Activated naive CD8-positive, alpha-beta T cell treated with anti-CD3 and anti-CD28 coated beads, Interleukin-2, amount 50 U/mL, for 24 hours (primary cell): ENCODE data around the gene ISLR.
"Not testable (repeated sequence)": the region's sequence is repeated elsewhere in the genome, so short reads cannot be mapped to it uniquely, and the experiment has no call there.

Experiments
- ATAC-seq: fragments of 150-1000 bp; cut with Tn5 transposase; one replicate; pipeline ENCODE4 v1.10.0; 2021
- DNase-seq: peaks from one replicate; pipeline ENCODE4 v3.0.0; 2021
- H3K27ac Mint-ChIP-seq: one replicate; pipeline ENCODE4 v1.8.0; 2021; ENCODE audit warnings: mild to moderate bottlenecking, mixed read lengths
- H3K27me3 Mint-ChIP-seq: one replicate; pipeline ENCODE4 v1.8.0; 2021; ENCODE audit warnings: mixed read lengths
- H3K36me3 Mint-ChIP-seq: one replicate; pipeline ENCODE4 v1.8.0; 2021; ENCODE audit warnings: low read depth, mixed read lengths
- H3K4me1 Mint-ChIP-seq: one replicate; pipeline ENCODE4 v1.8.0; 2021; ENCODE audit warnings: mixed read lengths
- H3K4me3 Mint-ChIP-seq: one replicate; pipeline ENCODE4 v1.8.0; 2021; ENCODE audit warnings: mild to moderate bottlenecking, moderate library complexity, mixed read lengths
- H3K9me3 Mint-ChIP-seq: one replicate; pipeline ENCODE4 v1.8.0; 2021; ENCODE audit warnings: mixed read lengths

The ISLR gene

DNA sequence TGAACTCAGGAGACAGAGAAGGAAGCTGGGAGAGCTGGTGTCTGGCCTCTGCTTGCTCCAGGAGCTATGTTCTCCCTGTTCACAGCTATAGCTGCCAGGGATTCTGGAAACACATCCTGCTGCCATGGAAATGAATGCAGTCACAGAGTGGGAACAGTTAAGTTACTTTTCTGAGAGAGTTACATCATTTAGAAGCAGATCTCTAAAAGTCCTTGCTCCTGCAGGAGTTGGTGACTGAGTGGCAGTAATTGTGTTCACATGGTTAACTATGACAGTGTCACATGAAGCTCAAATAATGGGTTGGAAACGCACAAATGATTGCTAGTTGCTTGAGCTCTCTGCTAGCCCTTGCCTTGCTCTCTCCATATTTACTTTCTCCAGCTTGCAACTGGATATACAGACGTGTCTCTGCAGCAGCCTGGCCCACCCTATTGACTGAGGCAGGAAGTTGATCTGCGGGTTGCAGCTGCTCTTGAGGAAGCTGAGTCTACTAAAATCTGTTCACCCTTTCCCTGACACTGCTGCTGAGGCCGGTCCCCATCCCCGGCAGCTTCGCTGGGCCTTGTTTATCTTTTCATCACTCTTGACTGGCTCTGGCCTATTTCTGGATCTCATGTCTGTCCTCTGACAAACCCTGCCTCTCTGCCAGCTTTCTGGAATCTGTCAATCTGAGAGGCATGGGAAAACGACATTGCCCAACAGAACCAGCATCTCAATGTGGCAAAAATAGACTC is 16.7 kb upstream of the ISLR start:
- no peak for DNase-seq
- peaks cover 28% of the 10 kb centered on the region for H3K4me1 Mint-ChIP-seq
- no peak overlapping the region for H3K27ac Mint-ChIP-seq
- no peaks in the 10 kb centered on the region for H3K9me3 Mint-ChIP-seq
- no peak overlapping the region for H3K4me3 Mint-ChIP-seq
- peaks cover 20% of the 10 kb centered on the region for H3K27me3 Mint-ChIP-seq
- no peaks in the 10 kb centered on the region for H3K36me3 Mint-ChIP-seq
- no peak for ATAC-seq

DNA sequence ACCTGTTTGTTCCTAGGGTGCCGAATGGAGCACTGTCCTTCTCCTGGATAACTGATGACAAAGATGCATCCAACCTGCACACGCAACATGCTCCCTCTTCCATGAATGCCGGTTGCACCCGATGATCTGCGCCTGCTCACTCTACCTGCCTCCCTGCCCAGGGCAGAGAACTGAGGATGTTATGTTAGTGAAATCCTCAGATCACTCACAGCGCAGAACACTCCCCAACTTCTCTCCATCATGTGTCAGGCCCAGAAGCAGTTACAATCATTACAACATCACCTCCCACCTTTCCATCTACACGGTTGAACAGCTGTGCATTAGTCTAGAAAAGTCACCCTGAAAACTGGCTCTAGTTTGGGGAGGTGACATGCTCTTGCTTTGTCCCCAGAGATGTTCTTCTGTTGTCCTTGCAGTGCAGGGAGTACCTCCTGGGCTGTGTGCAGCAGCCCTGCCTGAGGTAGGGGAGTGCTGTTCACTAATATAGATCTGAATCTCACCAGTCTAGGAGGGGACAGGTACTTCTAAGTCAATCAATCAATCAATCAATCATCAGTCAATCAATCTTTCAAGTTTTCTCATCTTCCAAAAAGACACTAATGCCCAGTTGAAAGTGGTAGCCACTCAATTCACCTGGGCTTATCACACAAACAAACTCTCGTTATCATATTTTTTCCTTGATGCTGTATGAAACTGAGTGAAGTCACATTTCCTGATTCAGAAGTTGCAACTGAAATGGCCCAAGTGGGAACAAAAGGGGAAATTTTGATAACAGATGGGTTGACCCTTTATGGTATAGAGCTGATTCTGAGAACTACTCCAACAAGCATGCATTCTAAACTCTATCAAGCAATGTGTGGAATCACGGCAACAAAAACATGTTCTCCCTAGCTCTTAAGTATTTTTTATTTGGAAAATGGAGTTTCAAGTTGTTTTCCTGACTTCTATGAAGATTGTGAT is 15.4 kb upstream of the ISLR start:
- Mint-ChIP-seq H3K4me1 (peaks cover 28% of the 10 kb centered on the region), H3K9me3 (no peaks in the 10 kb centered on the region), H3K36me3 (no peaks in the 10 kb centered on the region), H3K27ac (no peak overlapping the region), H3K27me3 (peaks cover 23% of the 10 kb centered on the region), H3K4me3 (no peak overlapping the region)
- no peak for DNase-seq
- no peak for ATAC-seq

DNA sequence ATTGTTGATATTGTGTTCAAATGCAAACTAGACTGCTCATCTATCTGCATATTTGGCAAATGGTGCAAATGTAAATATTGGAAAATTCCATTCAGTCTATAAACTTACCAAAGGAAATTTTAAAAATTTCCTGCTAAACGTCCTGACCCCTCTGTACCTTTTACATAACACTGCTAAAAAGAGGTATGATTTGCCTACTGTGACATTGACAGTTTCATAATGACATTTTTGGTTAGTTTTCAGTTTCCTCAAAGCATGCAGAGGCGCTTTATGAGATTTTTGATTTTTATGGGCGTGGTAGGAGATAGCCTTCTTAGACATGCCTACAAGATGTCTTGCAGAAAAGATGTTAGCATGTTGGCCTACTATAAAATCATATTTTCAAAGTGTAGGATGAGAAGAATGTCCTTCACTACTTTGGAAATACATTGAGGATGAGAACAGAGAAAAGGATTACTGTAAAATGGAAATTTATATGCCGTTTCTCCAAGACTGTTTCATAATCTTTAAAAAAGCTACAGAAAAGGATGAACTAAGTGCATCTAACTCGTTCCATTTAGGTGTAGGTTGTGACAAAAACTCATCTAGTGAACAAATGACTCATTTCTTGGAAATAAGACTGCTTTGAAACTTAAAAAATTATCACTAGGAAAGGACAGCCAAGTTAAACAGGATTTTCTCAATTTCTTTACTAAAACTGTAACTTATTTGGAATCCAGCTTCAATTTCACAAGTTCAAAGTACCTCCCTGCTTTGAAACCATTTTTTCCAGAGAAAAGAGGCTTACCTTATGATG is 14.5 kb upstream of the ISLR start:
- H3K4me3 Mint-ChIP-seq, result no peak overlapping the region
- peaks cover 20% of the 10 kb centered on the region for H3K27me3 Mint-ChIP-seq
- no peaks in the 10 kb centered on the region for H3K36me3 Mint-ChIP-seq
- DNase-seq (no peak), ATAC-seq (peak; percentile 36)
- H3K9me3 Mint-ChIP-seq, result no peaks in the 10 kb centered on the region
- H3K27ac Mint-ChIP-seq, result no peak overlapping the region
- H3K4me1 Mint-ChIP-seq, result peaks cover 28% of the 10 kb centered on the region

DNA sequence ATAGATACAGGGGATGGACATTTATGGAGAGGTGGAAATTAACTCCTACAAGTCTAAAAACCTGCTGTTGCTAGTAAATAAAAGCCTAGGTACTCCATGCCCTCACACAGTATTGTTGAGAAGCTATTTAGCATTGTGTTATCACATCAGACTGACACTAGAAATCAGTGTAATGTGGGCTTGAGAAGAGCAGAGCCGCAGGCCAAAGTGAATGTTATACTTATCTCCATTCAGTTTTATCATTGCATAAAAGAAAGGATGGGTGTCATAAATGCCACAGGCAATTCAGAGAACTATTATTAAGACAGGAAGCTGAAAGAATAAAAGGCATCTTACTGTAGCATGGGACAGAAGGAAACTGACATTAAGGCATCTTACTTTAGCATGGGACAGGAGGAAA is 13.7 kb upstream of the ISLR start:
- peaks cover 16% of the 10 kb centered on the region for H3K27me3 Mint-ChIP-seq
- peaks cover 28% of the 10 kb centered on the region for H3K4me1 Mint-ChIP-seq
- H3K36me3 Mint-ChIP-seq, result no peaks in the 10 kb centered on the region
- ATAC-seq, result no peak
- no peaks in the 10 kb centered on the region for H3K9me3 Mint-ChIP-seq
- no peak for DNase-seq
- no peak overlapping the region for H3K27ac Mint-ChIP-seq
- no peak overlapping the region for H3K4me3 Mint-ChIP-seq

DNA sequence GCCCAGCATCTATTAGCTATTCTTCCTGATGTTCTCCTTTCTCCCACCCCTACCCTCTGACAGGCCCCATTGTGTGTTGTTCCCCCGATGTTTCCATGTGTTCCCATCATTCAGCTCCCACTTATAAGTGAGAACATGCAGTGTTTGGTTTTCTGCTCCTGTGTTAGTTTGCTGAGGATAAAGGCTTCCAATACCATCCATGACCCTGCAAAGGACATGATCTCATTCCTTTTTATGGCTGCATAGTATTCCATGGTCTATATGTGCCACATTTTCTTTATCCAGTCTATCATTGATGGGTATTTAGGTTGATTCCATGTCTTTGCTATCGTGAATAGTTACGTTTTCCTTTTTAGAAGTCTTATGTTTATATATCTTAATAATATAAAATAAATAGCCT is 13.1 kb upstream of the ISLR start:
- not testable (repeated sequence) for DNase-seq, H3K27ac Mint-ChIP-seq, H3K36me3 Mint-ChIP-seq, ATAC-seq, H3K4me3 Mint-ChIP-seq, H3K9me3 Mint-ChIP-seq
- peaks cover 11% of the 10 kb centered on the region for H3K27me3 Mint-ChIP-seq
- peaks cover 28% of the 10 kb centered on the region for H3K4me1 Mint-ChIP-seq

DNA sequence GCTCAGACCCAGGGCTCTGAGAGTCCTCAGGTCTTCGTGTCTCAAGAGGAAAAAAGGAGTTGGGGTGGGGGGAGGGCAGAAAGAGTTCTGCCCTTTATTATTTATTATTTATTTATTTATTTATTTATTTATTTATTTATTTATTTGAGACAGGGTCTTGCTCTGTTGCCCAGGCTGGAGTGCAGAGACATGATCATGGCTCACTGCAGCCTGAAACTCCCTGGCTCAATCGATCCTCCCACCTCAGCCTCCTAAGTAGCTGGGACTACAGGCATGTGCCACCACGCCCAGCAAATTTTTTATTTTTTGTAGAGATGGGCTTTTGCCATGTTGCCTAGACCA is 11.3 kb upstream of the ISLR start:
- peaks cover 25% of the 10 kb centered on the region for H3K4me1 Mint-ChIP-seq
- H3K9me3 Mint-ChIP-seq, H3K27ac Mint-ChIP-seq, ATAC-seq, H3K4me3 Mint-ChIP-seq, H3K27me3 Mint-ChIP-seq, DNase-seq, H3K36me3 Mint-ChIP-seq: not testable (repeated sequence)

DNA sequence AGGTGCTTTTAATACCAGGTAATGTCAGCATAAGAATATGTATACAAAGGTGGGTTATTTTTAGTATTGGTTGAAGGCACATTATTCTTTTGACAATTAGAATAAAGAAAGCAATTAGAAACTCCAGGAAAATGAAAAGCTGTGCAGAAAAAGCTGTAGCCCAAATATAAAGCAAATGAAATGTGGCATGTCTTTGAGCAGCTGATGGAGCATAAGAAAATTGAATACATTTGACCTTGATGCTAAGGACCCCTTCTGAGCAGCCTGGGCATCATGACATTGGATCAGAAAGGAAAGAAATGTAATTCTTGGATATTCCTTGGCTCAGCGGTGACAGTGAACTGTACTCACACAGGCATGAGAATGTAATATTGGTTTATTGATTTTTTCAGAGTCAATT is 8.0 kb upstream of the ISLR start:
- no peak for DNase-seq
- H3K4me3 Mint-ChIP-seq, result no peak overlapping the region
- no peaks in the 10 kb centered on the region for H3K36me3 Mint-ChIP-seq
- H3K27ac Mint-ChIP-seq, result no peak overlapping the region
- no peak for ATAC-seq
- H3K9me3 Mint-ChIP-seq, result no peaks in the 10 kb centered on the region
- H3K27me3 Mint-ChIP-seq, result peaks cover 10% of the 10 kb centered on the region
- H3K4me1 Mint-ChIP-seq, result no peaks in the 10 kb centered on the region

DNA sequence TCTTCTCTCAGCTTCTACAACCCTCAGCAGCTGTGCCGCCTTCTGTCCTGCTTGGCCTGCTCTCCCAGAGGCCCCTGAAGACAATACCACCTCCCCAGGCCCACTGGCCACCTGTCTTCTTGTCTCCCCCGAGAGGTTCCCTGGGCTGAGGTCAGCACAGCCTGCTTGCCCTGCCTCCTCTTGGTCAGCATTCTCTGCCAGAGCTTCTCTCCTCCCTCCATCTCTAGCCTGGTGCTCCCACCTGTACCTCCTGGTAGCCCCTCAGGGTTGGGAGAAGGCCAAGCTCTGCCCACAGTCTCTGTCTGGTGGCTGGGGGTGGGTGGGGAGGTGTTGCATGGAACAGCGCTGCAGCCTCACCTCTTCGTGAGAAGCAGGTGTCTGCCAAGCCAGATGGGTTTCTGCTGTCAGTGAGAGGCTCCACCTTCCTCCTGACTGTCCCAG is 5.6 kb upstream of the ISLR start:
- no peaks in the 10 kb centered on the region for H3K36me3 Mint-ChIP-seq
- H3K27ac Mint-ChIP-seq, result no peak overlapping the region
- ATAC-seq, result no peak
- DNase-seq, result no peak
- H3K27me3 Mint-ChIP-seq, result peaks cover 3% of the 10 kb centered on the region
- H3K4me3 Mint-ChIP-seq, result no peak overlapping the region
- H3K9me3 Mint-ChIP-seq, result no peaks in the 10 kb centered on the region
- no peaks in the 10 kb centered on the region for H3K4me1 Mint-ChIP-seq

DNA sequence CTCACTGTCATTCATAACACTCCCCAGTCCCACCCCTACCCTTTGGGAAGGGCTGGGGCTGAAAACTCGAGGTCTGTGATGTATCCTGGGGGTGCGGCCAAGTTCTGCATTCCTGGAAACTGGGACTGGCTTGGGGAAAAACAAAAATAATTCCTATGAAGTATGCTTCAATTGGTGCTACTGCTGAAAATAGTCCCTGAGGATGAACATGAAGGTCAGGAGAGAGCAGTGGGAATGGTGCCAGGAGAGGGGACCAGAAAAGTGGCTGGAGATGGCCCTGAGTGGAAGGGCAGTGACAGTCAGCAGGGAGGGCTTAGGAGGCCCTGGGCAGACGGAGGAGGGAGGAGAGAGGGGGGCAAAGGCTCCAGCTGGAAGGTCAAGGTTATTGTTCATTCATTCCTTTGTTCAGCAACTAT is 4.8 kb upstream of the ISLR start:
- no peak overlapping the region for H3K4me3 Mint-ChIP-seq
- no peak overlapping the region for H3K27ac Mint-ChIP-seq
- H3K9me3 Mint-ChIP-seq, result no peaks in the 10 kb centered on the region
- H3K4me1 Mint-ChIP-seq, result no peaks in the 10 kb centered on the region
- ATAC-seq (no peak), DNase-seq (no peak)
- no peaks in the 10 kb centered on the region for H3K36me3 Mint-ChIP-seq
- H3K27me3 Mint-ChIP-seq, result peaks cover 2% of the 10 kb centered on the region

DNA sequence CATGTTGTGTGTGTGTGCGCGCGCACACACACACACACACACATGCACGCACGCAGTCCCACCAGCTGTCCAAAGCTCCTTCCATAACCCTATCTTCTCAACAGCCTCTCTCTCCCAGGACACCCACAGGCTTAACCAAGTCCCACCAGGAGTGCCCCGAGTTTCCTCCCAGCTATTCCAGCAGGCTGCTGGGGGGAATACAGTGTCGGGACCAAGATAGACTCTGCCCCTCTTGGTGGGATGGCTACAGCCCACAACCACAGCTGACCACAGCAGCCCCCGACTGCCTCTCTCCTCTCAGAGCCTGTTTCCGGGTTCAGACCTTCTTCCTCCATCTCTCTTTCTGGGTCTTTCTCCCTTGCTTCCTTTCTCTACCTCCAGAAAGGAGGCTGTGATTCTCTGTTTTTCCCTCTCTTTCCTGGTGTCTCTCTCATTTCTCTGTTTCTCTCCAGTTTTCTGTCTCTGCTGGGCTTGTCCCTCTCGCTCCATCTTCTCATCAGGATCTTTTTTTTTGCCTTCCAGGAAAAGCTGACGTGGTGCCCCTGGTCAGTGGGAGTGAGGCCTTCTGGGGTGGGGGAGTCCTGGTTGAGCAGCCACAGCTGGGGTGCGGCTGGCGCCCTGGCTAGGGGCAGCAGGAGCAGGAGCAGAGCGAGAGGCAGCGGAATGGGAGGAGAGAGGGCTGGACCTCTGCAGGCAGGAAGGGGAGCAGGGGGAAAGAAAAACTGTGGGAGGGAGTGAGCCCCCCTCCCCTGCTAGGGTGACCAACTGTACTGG is 3.3 kb upstream of the ISLR start:
- H3K27me3 Mint-ChIP-seq, result peaks cover 2% of the 10 kb centered on the region
- H3K4me1 Mint-ChIP-seq, result no peaks in the 10 kb centered on the region
- no peak overlapping the region for H3K27ac Mint-ChIP-seq
- H3K9me3 Mint-ChIP-seq, result no peaks in the 10 kb centered on the region
- H3K4me3 Mint-ChIP-seq, result no peak overlapping the region
- ATAC-seq (peak; percentile 4), DNase-seq (no peak)
- no peaks in the 10 kb centered on the region for H3K36me3 Mint-ChIP-seq

DNA sequence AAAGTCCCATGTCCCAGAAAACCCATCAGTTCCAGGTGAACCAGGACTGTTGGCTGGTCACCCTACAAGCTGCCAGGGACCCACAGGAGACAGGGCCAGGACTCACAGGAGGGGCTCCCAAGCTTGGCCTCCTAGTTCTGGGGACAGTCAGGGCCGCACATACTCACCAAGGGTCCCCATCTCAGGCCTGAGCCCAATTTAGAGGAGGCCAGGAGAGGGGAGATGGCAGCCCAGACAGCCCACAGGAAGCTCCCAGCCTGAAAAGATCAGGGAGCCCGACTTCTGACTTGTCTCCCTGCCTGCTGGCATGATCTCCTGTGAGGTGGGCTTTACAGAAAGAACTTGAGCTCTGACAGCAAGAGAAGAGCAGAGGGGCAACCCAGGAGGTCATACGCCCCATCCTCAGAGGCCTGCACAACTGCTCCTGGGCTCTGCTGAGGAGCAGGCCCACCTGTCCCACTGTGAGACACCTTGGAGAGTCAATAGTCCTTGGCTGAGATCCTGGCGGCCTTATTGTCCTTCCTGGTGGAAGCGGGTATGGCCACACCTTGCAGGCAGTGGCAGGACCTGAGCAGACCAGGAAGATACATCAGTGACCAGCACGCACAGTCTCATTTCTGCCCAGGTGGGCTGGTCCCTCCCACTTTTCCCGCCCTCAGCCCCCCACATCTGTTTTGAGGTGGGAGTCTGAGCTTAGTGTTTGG is 2.5 kb upstream of the ISLR start:
- Mint-ChIP-seq H3K27me3 (peaks cover 2% of the 10 kb centered on the region), H3K27ac (no peak overlapping the region)

DNA sequence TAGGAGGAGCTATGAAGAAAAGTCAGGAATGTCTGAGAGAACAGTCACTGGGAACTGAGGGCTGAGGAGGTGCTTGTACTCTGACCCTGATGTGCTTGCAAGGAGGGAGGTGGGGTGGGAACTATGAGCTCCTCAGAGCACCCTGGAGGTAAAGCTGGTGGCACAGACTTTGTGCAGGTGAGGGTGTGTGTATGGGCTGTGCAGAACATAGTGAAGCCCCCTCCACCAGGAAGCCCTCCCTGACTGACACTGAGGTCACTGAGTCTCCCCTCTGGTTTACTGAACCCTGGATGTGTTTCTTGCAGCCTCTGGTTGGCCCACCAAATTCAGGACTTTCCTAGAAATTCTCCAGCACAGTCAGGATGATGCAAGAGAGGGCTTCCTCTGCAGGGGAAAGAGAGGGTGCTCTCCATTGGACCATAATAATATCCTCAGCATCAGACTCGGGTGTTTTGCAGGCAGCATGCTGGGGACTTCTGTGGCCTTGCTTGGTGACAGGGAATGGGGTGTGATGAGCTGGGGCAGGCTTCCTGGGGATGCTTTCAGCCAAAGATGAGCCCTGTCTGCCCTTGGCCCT is 1.5 kb upstream of the ISLR start:
- H3K9me3 Mint-ChIP-seq, result no peaks in the 10 kb centered on the region
- ATAC-seq, result no peak
- peaks cover 2% of the 10 kb centered on the region for H3K27me3 Mint-ChIP-seq
- H3K4me1 Mint-ChIP-seq, result no peaks in the 10 kb centered on the region
- no peaks in the 10 kb centered on the region for H3K36me3 Mint-ChIP-seq
- H3K4me3 Mint-ChIP-seq, result no peak overlapping the region
- no peak for DNase-seq
- H3K27ac Mint-ChIP-seq, result no peak overlapping the region

More for the DNA sequence above, 2.5 kb upstream of the ISLR start:
- ATAC-seq (no peak), DNase-seq (no peak)
- Mint-ChIP-seq H3K4me3 (no peak overlapping the region), H3K36me3 (no peaks in the 10 kb centered on the region), H3K9me3 (no peaks in the 10 kb centered on the region), H3K4me1 (no peaks in the 10 kb centered on the region)

DNA sequence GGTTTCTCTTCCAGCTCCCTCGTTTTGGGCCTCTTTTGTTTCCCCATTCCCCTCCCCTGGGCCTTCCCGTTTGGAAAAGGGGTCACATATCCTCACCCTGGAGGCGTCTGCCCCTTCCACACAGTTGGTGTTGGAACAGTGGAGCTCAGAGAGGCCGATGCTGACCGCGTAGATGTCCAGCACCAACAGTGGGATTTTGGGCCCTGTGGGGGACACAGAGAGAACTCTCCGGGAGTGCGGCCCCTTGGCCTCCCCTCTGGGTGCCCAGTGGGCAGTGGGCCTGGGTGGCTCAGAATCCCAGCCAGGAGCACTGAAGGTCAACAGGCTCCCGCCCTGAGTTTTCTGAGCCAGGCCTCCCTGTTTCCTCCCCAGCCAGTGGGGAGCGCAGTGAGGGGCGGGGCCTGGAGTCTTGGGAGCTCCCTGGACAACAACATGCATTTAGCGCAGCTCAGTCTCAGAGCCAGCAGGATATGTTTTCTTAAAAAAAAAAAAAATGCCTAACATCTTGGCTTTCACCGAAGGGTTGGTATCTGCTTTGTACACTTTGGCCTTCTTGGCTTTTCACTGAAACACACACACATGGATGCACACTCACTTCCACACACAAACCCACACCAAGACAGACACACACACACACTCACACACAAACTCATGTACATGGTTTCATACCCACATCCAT is 670 bp upstream of the ISLR start:
- H3K36me3 Mint-ChIP-seq, result no peaks in the 10 kb centered on the region
- H3K9me3 Mint-ChIP-seq, result no peaks in the 10 kb centered on the region
- no peak for DNase-seq
- no peak for ATAC-seq
- H3K4me1 Mint-ChIP-seq, result no peaks in the 10 kb centered on the region
- peaks cover 2% of the 10 kb centered on the region for H3K27me3 Mint-ChIP-seq
- no peak overlapping the region for H3K27ac Mint-ChIP-seq
- no peak overlapping the region for H3K4me3 Mint-ChIP-seq
